Measurements from ENCODE around the gene PALS1. TPM values are rescaled to one million over a fixed set of nuclear protein-coding genes. Genes with fewer than 3 reads are reported as not detected.

Gene PALS1
- 10 to 100 TPM; 41.9 to 52.7 (median 45.9) TPM for total RNA-seq (2021; fragmentation: NEBNext Ultra II Directional; extraction: Animal tissue kit (Norgen Biotek cat#: 25700))
- long read RNA-seq, full-length matches to known transcripts: 10 of 52 reads
- long read RNA-seq, partial matches to known transcripts: 36 of 52 reads
- long read RNA-seq, other reads (novel, unspliced or antisense): 6 of 52 reads

DNA sequence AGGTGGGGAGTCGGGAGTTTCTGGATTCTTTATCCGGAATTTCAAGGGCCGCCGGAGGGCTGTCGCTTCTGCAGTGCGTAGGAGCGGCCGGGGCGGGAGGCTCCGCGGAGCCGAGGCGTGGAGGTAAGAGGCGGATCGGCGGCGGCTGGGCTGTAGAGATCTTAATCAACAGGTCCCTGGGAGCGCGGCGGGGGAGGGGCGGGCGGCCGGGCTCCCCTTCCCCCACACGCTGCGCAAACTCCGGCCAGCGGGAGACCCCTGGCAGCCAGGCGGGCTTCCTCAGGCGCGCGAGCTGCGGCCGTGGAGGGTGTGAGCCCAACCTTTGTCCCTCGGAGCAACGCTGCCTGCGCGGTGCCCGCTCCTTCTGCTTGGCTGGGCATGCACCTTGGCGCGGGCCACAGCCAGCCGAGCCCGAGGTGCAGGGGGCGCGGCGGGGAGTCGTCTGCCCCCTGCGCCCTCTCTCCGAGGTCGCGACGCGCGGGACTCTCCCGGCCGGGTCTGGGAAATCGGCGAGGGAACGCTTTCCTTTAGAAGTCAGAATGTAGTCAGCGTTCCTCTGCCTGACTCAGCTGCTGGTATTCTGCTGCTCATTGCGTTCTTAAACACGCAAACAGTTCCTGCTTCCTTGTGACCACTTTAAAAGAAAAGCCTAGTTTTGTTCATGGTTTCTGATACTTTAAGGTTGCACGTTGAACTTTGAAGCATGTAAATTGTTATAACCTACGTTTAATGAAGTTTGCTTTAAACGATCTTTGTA lies at the start of gene PALS1:
Gene PALS1, plus strand, starts transcription at position 25 of the 757 bp plus-strand sequence. CDS start 37,736 bp downstream, outside the sequence.
- TF ChIP-seq, protein P1, sequence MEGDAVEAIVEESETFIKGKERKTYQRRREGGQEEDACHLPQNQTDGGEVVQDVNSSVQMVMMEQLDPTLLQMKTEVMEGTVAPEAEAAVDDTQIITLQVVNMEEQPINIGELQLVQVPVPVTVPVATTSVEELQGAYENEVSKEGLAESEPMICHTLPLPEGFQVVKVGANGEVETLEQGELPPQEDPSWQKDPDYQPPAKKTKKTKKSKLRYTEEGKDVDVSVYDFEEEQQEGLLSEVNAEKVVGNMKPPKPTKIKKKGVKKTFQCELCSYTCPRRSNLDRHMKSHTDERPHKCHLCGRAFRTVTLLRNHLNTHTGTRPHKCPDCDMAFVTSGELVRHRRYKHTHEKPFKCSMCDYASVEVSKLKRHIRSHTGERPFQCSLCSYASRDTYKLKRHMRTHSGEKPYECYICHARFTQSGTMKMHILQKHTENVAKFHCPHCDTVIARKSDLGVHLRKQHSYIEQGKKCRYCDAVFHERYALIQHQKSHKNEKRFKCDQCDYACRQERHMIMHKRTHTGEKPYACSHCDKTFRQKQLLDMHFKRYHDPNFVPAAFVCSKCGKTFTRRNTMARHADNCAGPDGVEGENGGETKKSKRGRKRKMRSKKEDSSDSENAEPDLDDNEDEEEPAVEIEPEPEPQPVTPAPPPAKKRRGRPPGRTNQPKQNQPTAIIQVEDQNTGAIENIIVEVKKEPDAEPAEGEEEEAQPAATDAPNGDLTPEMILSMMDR (IDR thresholded peaks at IDR 0.05): no peak
- peaks cover 19% of the 10 kb centered on the region for H3K36me3 Mint-ChIP-seq (ENCODE audit: low read depth)
- H3K27me3 Mint-ChIP-seq (ENCODE audit: insufficient read depth): peaks cover 3% of the 10 kb centered on the region; the same call in 1 of the 2 replicates
- peaks cover 52% of the 10 kb centered on the region for H3K4me1 Mint-ChIP-seq (ENCODE audit: low read depth)
- no peaks in the 10 kb centered on the region for H3K9me3 Mint-ChIP-seq
- peak within 1 kb of the TSS; percentile 93 for H3K27ac Mint-ChIP-seq
- DNase-seq: peak; percentile 78
- H3K4me3 Mint-ChIP-seq: peak within 1 kb of the TSS; percentile 96

DNA sequence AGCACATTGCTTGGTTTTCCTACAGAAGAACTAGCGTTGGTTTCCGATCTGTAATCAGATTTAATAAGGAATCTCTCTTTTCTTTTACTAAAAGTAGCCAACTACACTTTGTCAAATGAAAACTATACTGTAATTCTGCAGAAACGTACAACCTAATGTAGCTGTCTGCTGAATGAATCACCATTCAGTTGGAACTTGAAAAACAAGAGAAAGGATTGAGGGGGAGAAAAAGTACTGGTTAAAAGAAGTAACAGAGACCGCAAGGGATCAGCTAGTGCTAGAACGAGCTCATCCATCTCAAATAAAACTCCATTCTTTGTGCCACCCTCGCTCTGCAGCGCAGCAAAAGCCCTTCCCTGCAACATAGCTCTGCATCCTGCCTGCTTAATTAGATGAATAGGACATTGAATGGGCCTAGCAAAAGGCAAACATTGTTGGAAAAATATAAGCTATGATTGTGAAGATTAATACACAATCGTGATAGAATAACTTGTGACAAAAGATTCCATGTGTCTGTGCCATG lies 49.4 kb upstream of the PALS1 start:
- TF ChIP-seq, protein P1 (IDR thresholded peaks at IDR 0.05): no peak
- Mint-ChIP-seq H3K4me1 (ENCODE audit: low read depth) (peaks cover 12% of the 10 kb centered on the region), H3K27me3 (ENCODE audit: insufficient read depth) (no peaks in the 10 kb centered on the region), H3K4me3 (no peak overlapping the region), H3K36me3 (ENCODE audit: low read depth) (no peaks in the 10 kb centered on the region), H3K27ac (no peak overlapping the region), H3K9me3 (no peaks in the 10 kb centered on the region)
- no peak for DNase-seq

DNA sequence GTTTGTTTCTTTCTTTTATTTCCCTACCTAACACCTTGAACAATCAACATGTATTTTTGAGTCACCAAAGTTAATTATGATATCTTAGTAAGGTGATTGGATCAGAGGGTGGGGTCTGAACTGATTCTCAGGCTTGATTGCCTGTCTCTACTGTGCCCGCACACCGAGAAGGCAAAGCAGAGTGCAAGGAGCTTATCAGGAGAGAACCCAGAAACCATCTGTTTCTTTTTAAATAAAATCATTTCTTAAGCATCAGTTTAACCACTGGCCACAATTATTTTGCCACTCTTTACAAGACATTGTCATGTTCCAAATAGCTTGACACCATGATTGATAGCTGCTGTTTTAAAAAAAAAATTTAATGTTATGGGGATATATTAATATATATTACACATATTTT lies 48.9 kb upstream of the PALS1 start:
- Mint-ChIP-seq H3K36me3 (ENCODE audit: low read depth) (no peaks in the 10 kb centered on the region), H3K27ac (no peak overlapping the region), H3K27me3 (ENCODE audit: insufficient read depth) (peaks cover 1% of the 10 kb centered on the region; the same call in 1 of the 2 replicates), H3K4me3 (no peak overlapping the region), H3K9me3 (no peaks in the 10 kb centered on the region), H3K4me1 (ENCODE audit: low read depth) (peaks cover 12% of the 10 kb centered on the region)
- no peak for DNase-seq
- TF ChIP-seq, protein P1 (IDR thresholded peaks at IDR 0.05): no peak

DNA sequence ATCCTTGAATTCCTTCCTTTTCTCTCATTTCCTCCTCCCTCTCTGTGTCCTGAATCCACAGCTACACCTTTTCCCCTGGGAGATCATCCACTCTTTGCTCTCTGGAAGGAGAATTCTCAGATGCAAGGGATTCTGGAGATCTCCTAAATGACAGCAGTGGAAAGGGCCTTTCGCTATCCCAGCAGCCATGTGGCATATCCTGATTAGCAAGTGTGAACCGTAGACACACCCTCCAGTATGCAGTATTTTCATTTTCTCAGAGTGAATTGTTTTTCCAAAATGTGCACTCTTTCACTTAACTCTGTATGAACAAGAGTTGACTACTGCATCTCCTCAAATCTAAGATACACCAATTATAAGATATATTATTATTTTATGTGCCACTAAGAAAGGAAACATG lies 46.0 kb upstream of the PALS1 start:
- Mint-ChIP-seq H3K4me1 (ENCODE audit: low read depth) (peaks cover 21% of the 10 kb centered on the region), H3K27ac (no peak overlapping the region), H3K27me3 (ENCODE audit: insufficient read depth) (peaks cover 2% of the 10 kb centered on the region; the same call in 1 of the 2 replicates), H3K9me3 (no peaks in the 10 kb centered on the region), H3K36me3 (ENCODE audit: low read depth) (no peaks in the 10 kb centered on the region), H3K4me3 (no peak overlapping the region)
- TF ChIP-seq, protein P1 (IDR thresholded peaks at IDR 0.05): no peak
- DNase-seq: no peak

DNA sequence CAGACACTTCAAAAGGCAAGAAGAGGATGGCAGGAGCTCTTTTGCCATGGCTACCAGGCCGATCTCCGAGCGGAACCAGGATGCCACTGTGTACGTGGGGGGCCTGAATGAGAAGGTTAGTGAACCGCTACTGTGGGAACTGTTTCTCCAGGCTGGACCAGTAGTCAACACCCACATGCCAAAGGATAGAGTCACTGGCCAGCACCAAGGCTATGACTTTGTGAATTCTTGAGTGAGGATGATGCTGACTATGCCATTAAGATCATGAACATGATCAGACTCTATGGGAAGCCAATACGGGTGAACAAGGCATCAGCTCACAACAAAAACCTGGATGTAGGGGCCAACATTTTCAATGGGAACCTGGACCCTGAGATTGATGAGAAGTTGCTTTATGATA lies 42.2 kb upstream of the PALS1 start:
- Mint-ChIP-seq H3K4me1 (ENCODE audit: low read depth) (peaks cover 9% of the 10 kb centered on the region), H3K36me3 (ENCODE audit: low read depth) (no peaks in the 10 kb centered on the region), H3K27me3 (ENCODE audit: insufficient read depth) (peaks cover 2% of the 10 kb centered on the region), H3K4me3 (no peak overlapping the region), H3K9me3 (no peaks in the 10 kb centered on the region), H3K27ac (no peak overlapping the region)
- TF ChIP-seq, protein P1 (IDR thresholded peaks at IDR 0.05): no peak
- peak; percentile 48 for DNase-seq
